Esophagus mucosa (tissue), 1 donor: ENCODE results near the gene DSCAM. TPM values are rescaled to one million over a fixed set of nuclear protein-coding genes. Genes with fewer than 3 reads are reported as not detected.

ENCODE experiments used
- ATAC-seq: fragments of 200-7000 bp; cut with Tn5 transposase; one replicate; pipeline ENCODE4 v1.9.1; 2020
- total RNA-seq: library from RNA; stranded (reverse); gene quantifications from one replicate; pipeline ENCODE4 v1.2.4, GENCODE V29; 2023
- donor health status: DM: yes; HTN: yes; CAD: no.

Gene DSCAM
- total RNA-seq, 1 donor from 2014 or later = not detected

DNA sequence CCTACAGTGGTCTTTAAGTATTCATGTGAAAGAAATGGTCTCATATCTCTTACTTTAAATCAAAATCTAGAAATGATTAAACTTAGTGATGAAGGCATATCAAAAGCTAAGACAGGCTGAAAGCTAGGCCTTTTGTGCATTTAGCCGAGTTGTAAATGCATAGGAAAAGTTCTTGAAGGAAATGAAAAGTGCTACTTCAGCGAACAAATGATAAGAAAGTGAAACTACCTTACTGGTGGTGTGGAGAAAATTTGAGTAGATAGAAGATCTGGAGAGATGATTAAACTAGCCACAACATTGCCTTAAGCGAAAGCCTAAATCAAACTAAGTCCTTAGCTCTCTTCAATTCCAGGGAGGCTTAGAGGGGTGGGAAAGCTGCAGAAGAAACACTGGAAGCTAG lies 147.6 kb downstream of the DSCAM start:
- no peak for ATAC-seq

DNA sequence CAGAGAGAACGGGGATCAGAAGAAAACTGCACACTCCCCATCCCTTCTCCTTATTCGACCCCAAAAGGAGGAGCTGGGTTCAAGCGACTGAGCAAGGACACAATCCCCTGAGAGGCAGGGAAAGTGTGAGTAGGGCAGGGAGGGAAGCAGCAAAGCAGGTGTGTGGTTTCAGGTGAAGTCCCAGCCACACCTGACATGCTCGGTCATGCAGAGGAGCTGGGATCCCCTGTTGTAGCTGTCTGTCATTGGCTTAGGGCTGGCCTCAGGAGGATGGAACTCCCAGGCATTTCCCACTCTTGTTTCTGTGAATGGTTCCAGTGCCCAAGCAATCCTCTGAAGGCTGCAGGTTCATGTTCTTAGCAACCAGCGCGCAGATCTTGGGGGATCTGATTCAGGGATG lies 150.7 kb downstream of the DSCAM start:
- no peak for ATAC-seq

DNA sequence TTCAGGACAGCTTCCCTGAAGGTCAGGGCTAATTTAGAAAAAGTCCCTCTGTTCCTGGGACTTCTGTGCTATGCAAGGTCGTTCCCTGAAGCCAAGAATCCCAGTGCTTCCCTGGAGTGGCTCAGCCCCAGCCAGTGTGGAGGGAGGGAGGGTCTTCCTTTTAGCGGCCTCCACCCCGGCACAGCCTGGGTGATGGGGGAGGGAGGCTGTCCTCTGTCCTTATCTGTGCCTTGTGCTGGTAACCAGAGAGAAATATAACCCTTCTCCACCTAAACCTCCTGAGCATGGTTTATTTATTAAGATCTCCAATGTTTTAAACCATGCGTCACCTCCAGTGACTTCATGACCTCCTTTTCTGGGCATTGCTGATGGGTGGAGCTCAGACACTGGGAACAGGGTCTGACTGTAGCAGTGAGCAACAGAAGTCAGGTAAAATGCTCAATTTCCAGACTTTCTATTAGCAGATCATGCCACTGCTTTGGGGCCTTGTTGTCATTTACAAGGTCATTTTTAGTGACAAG lies 157.1 kb downstream of the DSCAM start:
- ATAC-seq = no peak

DNA sequence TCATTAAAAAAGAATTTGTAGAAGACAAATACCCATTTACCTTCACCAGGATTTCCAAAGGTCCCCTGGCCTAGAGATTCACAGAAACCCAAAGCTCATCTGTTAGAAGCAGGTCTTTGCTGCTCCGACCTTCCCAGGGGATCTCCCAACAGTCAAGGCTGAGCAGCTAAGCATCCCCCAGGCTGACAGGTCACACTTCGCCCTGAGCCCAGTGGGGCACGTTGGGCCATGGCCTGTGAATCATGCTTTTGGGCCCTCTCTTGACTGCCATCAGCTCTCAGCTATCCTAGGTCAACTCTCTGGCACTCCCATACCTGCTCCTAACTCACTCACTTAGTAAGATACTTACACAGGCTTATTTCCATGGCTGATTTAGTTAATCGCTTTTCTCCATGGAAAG lies 157.7 kb downstream of the DSCAM start:
- ATAC-seq = no peak

DNA sequence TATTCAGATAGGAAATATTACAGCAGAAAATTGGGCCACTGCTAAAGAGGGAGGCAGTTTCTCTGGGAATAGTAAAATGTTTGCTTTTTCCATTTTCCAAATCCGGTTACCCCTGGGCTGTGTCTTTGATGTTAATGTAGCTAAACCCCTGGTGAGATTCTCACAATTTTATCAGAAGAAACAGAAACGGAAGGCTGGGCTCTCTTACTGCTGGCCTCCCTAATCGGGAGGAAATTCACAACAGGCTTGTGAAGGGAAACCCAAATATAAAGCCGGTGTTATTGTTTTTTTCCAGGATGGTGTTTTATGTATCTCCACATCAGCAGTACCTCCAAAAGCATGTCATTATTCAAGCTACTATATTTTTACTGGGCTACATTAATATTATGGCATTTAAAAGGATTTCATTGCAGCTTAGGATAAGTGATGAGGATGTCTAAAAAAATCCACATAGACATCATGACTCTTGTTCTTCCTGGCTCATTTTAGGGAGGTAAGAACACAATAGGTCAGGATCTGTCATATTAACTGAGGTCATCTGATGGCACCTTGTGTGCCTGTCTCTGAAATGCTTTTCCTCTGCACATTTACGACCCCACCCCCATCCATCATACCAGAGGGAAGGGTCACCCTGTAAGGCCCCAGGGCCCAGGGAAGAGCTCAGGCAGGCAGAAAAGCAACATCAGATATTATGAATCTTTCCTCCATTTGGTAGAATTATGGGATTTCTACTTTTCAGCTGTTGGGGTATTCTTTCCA lies 158.7 kb downstream of the DSCAM start:
- ATAC-seq = no peak

DNA sequence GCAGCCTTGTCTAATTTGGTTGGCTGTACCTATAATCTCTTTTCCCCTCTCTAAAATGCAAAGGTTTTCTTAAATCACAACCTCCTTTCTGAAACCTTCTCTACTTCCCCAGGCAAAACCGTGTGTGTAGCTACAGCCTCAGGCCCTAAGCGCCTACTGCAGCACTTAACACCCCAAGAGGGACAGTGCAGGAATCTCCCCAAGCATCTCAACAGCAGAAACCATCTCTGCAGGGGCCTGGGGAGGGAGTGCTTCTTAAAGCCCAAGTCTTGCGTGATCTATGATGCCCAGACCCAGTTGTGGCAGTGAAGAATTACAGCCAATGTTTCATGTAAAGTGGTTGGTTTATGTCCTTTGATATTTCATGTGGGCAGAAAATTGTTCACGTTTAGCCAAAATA lies 159.3 kb downstream of the DSCAM start:
- no peak for ATAC-seq

DNA sequence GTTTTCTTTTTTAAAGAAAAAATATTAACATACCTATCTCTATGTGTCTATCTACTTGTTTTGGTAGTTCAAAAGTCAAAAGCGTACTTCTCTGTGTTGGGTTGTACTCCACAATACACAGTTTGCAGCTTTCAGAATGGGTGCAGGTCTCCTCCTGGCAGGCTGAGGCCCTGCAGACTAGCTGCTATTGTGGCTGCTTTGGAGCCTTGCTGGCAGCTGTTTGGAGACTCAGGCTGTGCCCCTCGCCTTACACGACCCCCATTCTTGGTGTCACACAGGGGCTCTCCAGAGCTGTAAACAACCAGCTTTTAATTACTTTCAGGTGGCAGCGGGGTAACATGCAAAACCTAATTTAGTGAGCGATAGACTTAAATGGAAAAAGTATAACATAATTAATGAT lies 160.4 kb downstream of the DSCAM start:
- ATAC-seq = no peak

DNA sequence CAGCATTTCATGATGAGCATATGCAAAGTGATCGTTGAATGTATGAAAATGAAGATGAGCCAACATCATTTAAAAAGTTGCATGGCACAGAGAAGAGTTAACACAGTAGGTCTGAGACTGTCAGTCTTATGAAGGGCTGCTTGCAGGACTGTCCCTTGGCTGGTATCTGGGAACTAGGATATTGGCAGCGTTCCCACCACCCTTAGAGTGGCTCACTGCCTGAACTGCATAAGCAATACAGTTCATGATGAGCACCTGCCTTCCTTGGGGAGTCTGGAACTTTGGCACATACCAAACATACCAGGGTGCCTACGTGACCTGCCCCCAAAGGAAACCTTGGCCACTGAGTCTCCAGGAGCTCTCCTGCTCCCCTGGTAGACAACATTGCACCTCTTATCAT lies 161.8 kb downstream of the DSCAM start:
- ATAC-seq = no peak

DNA sequence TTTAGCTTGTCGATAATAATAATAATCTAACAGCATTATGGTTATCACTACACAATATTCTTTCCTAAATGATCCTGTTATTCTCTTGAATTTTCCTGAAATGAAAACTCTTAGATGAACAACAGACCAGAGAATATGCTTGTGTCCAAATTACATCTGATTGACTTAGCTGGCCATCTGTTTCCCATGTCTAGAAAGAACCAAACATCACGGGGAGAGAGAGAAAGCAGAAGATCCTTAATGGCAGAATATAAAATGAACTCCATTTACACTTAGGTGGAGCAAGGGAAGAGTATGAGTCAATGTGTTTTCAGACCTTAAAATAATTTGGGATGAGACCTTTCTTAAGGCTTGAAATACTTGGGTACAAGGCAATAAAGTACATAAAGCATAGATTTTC lies 162.2 kb downstream of the DSCAM start:
- ATAC-seq = no peak

DNA sequence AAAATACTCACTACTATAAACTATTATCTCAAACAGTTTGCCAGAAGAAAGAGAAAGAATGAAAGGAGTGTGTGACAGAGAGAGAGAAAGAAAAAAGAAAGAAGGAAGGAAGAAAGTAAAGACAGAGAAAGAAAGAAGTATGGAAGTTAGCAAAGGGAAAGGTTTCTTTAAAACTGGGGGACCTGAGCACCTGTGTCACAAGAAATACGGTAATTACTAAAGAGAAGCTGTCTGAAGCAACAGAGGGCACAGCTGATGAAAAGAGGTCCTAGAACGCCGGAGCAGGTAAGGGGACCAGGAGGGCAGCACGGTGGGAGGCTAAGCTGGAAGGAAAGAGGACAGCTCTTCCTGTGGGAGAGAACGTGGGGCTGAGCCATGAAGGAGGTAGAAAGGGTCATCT lies 163.6 kb downstream of the DSCAM start:
- ATAC-seq = no peak

DNA sequence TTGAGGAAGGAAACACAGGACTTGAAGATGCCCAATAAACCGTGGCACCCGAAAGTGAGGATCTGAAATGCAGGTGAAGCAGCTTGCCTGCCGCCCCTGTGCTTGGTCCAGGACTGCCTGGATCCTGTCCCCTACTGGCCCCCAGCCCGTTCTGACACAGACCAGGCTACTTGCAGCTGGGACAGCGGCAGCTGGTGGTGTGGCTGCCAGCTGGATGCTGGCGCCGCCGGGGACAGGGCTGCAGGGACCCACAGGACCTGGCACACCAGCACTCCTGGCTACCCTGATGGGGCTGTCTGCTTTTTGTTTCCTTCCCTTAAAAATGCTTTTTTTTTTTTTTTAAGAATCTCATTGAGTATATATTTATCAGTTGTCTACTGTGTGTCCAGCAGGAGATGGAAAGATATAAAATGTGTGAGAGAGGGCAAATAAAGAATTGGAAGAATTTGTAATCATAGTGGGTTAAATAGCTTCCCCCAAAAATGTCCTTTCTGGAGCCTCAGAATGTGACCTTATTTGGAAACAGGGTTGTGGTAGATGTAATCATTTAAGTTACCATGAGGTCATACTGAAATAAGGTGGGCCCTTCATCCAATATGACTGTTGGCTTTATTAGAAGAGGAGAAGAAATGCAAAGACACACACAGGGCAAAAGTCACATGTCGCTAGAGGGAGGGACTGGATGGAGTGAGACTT lies 165.6 kb downstream of the DSCAM start:
- no peak for ATAC-seq

DNA sequence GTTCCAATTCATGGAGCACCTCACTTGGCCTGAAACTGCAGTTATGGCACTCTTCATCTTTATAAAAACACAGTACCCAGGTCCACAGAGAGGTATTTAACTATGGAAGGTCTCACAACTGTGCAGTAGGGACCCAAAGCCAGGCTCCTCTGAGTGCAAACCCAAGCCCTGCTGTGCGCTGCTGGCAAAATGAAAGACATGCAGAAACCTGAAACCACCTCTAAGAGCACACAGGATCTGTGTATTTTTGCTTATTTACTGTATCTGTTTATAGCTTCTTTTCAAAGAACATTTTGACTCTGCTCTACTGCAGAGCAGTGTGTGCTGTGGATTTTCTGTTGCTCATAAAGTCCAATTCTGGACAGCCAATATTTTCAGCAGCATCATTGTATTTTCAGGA lies 166.6 kb downstream of the DSCAM start:
- no peak for ATAC-seq

DNA sequence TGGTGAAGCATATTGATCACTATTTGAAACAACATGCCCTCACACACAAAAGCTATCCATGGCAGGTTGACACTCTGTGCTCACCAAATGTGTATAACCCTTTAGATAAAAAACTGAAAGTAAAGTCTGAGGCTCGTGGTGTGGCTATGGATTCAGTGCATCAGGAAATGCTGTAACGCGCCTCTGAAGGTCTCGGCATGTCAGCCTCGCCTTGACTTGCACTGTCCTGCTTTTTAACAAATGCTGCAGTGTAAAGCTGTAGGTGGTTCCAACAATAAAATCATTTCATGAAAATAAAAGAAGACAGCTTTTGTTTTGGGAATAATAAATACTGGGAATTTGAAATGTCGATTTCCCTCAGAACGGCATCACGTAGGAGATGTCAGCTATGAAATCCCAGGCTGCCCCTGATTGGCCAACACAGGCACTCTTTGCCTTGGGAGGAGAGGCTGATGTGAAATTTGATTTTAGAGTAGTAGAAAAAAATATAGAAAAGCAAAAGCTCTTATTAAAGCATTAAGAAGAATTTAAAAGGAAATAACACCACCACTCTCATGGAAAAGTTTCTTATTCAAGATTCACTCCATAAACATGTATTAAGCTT lies 168.2 kb downstream of the DSCAM start:
- ATAC-seq = no peak

DNA sequence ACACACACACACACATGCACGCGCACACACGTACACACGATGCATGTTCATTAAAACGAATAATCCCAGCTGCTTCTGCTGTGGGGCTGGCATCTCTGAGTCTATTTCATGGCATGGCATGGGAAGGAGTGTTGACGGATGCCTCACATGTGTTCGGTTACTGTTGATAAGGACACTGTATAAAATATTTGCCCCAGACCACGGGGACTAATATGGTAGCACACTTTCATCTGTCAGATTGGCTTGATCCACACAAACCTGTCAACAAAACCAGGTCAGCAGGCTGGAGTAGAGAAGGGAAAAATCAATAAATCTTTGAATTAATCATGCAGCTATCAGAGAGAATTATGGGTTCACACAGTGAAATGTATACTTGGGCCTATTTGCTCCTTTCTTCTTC lies 171.9 kb downstream of the DSCAM start:
- ATAC-seq = no peak

DNA sequence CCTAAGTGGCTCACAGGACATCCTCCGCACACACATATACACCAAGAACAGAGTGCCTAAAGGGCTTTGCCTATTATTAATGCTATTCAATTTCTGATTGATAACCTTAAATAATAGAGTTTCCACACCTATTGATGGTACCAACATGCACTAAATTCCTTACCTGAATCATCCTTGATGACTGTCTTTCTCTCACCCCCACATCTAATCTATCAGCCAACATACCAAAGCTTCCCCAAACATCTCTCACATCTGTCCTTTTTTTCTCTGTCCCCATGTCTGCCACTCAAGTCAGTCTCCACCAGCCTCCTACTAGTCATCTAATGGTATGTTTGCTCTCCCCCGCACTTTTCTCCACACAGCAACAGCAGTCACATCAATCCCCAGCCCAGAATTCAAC lies 174.4 kb downstream of the DSCAM start:
- no peak for ATAC-seq

DNA sequence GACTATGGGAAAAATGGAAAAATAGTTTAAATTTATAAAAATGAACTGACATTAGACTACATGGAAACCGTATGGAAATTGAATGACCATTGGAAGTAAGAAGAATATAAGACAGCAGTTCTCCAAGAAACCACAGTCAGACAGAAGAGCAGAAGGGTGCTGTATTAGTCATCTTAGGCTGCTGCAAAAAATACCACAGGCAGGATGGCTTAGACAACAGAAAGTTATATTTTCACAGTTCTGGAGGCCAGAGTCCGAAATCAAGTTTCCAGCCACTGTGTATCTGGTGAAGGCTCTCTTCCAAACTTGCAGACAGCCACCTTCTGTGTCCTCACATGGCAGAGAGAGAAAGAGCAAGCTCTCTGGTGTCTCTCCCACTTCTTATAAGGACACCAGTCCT lies 175.2 kb downstream of the DSCAM start:
- no peak for ATAC-seq

DNA sequence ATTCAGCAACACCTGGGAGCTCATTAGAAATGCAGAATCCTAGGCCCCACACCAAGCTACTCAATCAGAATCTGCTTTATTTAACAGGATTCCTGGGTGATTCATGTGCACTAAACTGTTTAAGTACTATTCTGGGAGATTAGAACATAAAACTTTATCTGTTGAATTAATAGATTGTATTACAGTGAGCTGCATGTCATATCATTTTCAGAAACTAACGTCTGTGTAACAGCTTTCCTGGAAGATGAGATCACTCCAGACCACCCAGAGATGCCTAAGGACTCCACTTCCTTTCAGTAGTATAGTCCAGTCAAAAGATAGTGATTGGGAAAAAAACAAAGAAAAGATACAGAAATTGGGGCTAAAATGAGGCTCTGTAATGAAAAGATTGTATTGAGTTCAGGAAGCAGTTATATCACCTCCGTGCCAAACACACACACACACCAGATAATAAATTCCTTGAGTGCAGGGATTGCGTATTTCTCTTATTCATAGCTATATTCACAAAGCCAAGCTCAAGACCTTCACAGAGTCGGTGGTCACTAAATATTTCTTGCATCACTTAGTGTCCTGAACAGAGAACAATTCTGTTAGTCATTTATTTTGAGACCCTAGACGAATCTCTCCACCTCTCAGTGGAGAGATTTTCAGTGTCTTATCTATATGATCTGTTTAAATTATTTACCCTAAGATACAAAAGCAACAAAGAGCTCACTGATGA lies 178.2 kb downstream of the DSCAM start:
- no peak for ATAC-seq

DNA sequence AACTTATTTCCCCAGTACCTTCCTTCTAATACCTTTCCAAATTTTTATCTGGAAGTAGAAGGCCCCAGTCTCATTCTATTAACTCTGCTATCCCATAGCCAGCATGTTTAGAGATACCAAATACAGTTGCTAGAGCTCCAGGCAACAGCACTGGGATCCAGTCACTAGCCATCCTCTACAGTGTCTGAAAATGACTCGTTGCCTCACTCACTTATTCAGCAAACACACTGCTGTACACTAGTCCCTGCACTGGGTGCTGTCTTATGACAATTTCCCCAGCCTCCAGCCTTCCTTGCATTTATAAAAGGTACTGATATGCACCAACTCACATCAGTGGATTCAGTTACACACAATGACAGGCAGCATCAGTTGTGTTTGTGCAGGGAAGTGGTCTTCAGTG lies 179.0 kb downstream of the DSCAM start:
- no peak for ATAC-seq

DNA sequence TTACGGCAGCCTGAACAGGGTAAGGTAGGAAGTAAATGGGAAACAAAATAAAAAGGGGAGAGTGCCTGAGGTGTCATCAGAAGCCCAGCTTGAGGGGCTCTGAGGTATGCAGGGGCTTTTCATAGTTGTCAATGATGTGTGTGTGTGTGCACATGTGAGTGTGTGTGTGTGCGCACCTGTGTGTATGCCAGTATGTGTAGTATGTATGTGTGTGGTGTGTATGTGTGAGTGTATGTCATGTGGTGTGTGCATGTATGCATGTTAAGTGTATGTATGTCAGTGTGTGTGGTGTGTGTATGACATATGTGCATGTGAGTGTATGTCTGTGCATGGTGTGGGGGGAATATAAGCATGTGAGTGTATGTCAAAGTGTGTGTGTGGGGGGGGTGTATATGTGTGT lies 184.1 kb downstream of the DSCAM start:
- ATAC-seq = no peak

DNA sequence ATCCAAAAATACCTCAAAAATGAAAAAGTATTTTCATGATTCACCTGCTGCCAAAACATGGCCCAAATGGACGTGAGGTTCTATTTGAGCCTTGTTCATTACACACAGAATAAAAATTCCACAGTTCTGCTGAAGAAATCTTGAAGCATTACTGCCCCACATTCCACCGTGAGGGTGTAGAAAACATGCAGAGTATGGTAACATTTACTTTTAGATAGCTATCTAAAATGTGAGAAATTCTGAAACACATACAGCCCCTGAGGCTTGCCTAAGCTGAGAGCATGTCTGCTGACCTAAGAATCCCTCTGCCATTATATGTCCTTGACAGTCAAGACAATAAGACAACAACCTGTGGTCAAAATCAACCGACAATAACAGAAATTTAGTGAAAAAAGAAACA lies 186.5 kb downstream of the DSCAM start:
- ATAC-seq = no peak

DNA sequence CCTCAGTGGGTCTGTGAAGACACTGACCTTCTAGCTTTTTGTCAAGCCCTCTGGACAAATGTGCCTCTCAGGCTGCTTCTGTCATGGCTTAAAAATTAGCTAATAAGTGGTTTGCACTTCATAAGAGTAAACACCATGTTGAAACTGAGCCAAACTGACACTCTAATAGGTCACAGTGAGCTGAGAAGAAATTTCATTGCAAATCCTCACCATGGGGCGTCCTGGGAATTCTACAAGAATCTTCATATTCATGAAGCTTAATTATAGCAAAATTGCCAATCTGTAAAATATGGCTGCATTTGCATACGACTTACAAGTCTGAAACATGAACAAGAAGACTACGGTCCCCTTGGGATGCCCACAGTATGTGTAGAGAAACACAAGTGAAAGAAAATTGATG lies 188.6 kb downstream of the DSCAM start:
- no peak for ATAC-seq

DNA sequence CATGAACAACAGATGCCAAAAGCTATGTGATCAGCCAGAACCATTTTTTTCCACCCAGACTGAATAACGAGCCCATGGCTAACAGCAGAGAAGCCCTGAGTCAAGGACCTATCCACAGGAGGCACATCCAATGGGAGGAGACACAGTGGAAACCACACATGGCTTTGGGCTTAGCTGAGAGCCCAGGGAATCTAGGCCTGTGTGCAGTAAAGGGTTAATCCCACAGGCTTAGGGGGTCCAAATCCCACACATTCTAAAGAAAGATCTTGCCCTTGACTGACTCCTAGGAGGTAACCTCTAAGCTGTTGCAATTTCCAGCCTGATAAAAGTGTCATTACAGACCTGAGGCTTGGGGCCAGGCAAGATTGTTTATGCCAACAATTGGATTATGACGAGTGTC lies 194.5 kb downstream of the DSCAM start:
- no peak for ATAC-seq

DNA sequence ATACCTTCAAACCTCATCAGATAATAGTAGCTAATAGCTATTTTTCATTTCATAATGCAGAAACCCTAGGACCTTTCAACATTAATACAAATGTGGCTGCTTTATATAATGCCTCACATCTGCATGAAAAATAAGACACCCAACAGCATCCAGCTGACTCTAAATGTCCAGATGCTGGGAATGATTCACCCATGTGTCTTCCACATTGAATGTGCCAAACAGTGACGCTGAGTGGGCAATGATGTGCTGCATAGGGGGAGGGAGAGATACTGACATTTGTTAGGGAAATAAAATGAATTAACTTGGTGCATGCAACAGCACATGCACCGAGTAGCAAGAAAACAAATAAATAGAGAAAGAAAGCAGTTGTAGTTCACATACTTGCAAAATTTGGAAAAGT lies 199.3 kb downstream of the DSCAM start:
- ATAC-seq = no peak
